ENCODE data around the gene EIF2S3. TPM values are rescaled to one million over a fixed set of nuclear protein-coding genes. Genes with fewer than 3 reads are reported as not detected.

The EIF2S3 gene
- total and polyA plus RNA-seq, 2 of the 4 experiments (the other 2 are of a cell fraction) = 97.9 to 416 TPM

DNA sequence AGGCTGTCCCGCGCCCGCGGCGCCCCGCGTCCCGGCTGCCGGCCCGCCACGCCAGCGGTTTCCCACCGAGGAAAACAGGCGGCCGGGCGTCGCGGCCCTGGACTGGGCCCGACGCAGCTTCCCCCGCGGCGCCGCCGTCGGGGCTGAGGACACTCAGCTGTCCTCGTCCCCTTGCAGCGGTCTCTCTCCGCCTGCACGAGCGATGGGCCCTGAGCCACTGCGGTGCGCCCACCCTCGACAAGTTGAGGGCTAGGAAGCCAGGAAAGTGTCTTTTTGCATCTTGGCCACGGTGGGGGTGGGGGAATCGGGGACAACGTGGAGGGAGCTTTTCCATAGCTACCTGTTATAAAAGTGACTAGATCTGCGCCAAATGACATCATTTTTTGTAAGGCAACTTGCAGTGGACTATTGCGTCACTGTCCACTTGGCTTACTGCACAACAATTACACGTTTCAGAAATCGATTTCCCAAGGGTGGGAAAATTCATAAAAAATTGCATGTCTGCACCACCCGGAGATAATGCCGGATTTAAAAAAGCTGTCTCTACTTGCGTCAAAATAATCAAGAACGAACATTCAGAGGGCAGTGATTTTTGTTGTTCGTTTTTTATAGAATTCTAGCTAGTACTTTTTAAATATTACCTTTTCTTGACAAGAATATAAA is 28.9 kb upstream of the EIF2S3 start:
- peak overlapping the region; percentile 100 for H3K27ac ChIP-seq (ENCODE audit: insufficient read depth, low read length)
- H3K27me3 ChIP-seq (ENCODE audit: control insufficient read depth, insufficient read depth, low read length) = peaks cover 2% of the 10 kb centered on the region
- peak overlapping the region; percentile 87 for H3K18ac ChIP-seq (ENCODE audit: low read depth, low read length)
- peak overlapping the region; percentile 88 for H3K4me2 ChIP-seq (ENCODE audit: low read depth, low read length)
- peak overlapping the region; percentile 62 for H3K4ac ChIP-seq (ENCODE audit: low read depth, low read length)
- ChIA-PET CTCF (interaction anchor here (1.9 kb wide), 1 partner anchor 29 kb away, joined by 12 read pairs; the partner anchor contains the start of gene EIF2S3), POLR2A (ENCODE audit: unreplicated experiment) (interaction anchor here (0.6 to 0.9 kb wide), 2 partner anchors 29 to 116 kb away, joined by 4 to 13 read pairs; partner anchors contain the start of gene EIF2S3)
- peak; percentile 13 for ATAC-seq (ENCODE audit: low read depth)
- TF ChIP-seq CEBPB (IDR thresholded peaks at IDR 0.05; ENCODE audit: low read depth, low read length) = peak; percentile 97
- TF ChIP-seq MAZ (IDR thresholded peaks at IDR 0.05; ENCODE audit: borderline replicate concordance, low read depth, low read length) = no peak
- peak overlapping the region; percentile 57; the same call in 2 of the 3 replicates for H2BK15ac ChIP-seq (ENCODE audit: low read depth, low read length)
- H3K56ac ChIP-seq (ENCODE audit: extremely low read depth, insufficient read depth, low read length) = peak overlapping the region; percentile 64
- H2AFZ ChIP-seq (replicated peaks; ENCODE audit: low read length, poor library complexity) = peak overlapping the region; percentile 62
- H3K36me3 ChIP-seq (ENCODE audit: control insufficient read depth, insufficient read depth, low read length) = no peaks in the 10 kb centered on the region
- peak overlapping the region; percentile 17 for H3K14ac ChIP-seq (replicated peaks; ENCODE audit: low read depth, low read length)
- peak; percentile 81 for DNase-seq
- peaks cover 0 to 3% of the 10 kb centered on the region in 2 experiments; a peak in 1 of 4 replicates for H3K79me1 ChIP-seq (ENCODE audit: low read depth in 1 of 2, low read length in 2 of 2)
- no TSS peak for BruUV-seq (replicated peaks)
- peak overlapping the region; percentile 99 for H4K5ac ChIP-seq (ENCODE audit: low read depth, low read length)
- peak overlapping the region; percentile 94 for H2BK5ac ChIP-seq (ENCODE audit: low read depth, low read length, poor library complexity, severe bottlenecking)
- peak overlapping the region; percentile 74 for H2AK9ac ChIP-seq (replicated peaks; ENCODE audit: low read depth, low read length, poor library complexity)
- no peaks in the 10 kb centered on the region for H3K9me3 ChIP-seq (ENCODE audit: control insufficient read depth, insufficient read depth, low read length)
- WGBS, 2 experiments (ENCODE audit: extremely low coverage in 2 of 2, insufficient read length in 1 of 2) = 50% methylated on average over 19 of the region's 46 CpGs; no CpG with 5 or more reads in 1 of the 2 experiments
- H2AK5ac ChIP-seq (ENCODE audit: low read depth, low read length) = peak overlapping the region; percentile 24; the same call in 1 of the 2 replicates
- dilution Hi-C loops (cut with HindIII; ENCODE audit: low sequenced_read_pairs, unreplicated experiment) (no loop called here), intact Hi-C loops (cut with micrococcal nuclease) (loop anchor here (1.0 to 5.0 kb wide), 2 partner anchors 28 to 244 kb away; partner anchors contain the start of genes EIF2S3 and SAT1), in situ Hi-C loops (cut with MboI; ENCODE audit: low sequenced_read_pairs) (no loop called here)
- H4K91ac ChIP-seq (ENCODE audit: insufficient read depth, low read depth, low read length) = peak overlapping the region; percentile 57
- H3K9ac ChIP-seq (ENCODE audit: low read depth, low read length) = peak overlapping the region; percentile 95
- peak overlapping the region; percentile 85 for H3K4me3 ChIP-seq (ENCODE audit: insufficient read depth, low read depth, low read length)
- H3K9me1 ChIP-seq (ENCODE audit: insufficient read depth, low read length) = no peaks in the 10 kb centered on the region; the same call in 1 of the 2 replicates
- peak overlapping the region; percentile 62 for H3K23ac ChIP-seq (ENCODE audit: low read depth, low read length)
- no peaks in the 10 kb centered on the region for H3K4me1 ChIP-seq (ENCODE audit: control insufficient read depth, insufficient read depth, low read length)
- H4K8ac ChIP-seq (ENCODE audit: low read depth in 2 of 2, low read length in 2 of 2) = peak overlapping the region; percentile 64 to 80
- H2BK20ac ChIP-seq (ENCODE audit: low read depth, low read length) = peak overlapping the region; percentile 43; the same call in 1 of the 2 replicates
- H2BK120ac ChIP-seq (ENCODE audit: low read depth, low read length) = peak overlapping the region; percentile 11
- no peaks in the 10 kb centered on the region for H4K20me1 ChIP-seq (ENCODE audit: insufficient read depth, low read length)
